ENCODE measurements around the gene ZNF287. TPM values are rescaled to one million over a fixed set of nuclear protein-coding genes. Genes with fewer than 3 reads are reported as not detected.

The ZNF287 gene
- total RNA-seq, 4 donors from 2014 or later = 9.6 to 17.3 (median 14.6) TPM

DNA sequence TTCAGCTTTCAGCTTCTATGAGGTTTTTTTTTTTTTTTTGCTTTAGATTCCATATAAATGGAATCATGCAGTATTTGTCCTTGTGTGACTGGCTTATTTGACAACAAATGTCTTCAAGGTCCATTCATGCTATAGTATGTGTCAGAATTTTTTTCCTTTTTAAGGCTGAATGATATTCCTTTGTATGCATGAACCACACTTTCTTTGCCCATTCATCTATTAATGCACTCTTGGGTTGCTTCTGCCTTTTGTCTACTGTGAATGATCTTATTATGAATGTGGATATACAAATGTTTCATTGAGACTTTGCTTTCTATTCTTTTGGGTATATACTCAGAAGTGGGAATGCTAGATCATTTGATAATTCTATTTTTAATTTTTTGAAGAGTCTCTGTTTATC lies 50.0 kb downstream of the ZNF287 start:
- TF ChIP-seq, protein P1, sequence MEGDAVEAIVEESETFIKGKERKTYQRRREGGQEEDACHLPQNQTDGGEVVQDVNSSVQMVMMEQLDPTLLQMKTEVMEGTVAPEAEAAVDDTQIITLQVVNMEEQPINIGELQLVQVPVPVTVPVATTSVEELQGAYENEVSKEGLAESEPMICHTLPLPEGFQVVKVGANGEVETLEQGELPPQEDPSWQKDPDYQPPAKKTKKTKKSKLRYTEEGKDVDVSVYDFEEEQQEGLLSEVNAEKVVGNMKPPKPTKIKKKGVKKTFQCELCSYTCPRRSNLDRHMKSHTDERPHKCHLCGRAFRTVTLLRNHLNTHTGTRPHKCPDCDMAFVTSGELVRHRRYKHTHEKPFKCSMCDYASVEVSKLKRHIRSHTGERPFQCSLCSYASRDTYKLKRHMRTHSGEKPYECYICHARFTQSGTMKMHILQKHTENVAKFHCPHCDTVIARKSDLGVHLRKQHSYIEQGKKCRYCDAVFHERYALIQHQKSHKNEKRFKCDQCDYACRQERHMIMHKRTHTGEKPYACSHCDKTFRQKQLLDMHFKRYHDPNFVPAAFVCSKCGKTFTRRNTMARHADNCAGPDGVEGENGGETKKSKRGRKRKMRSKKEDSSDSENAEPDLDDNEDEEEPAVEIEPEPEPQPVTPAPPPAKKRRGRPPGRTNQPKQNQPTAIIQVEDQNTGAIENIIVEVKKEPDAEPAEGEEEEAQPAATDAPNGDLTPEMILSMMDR (IDR thresholded peaks at IDR 0.05) = no peak
- TF ChIP-seq POLR2A (IDR thresholded peaks at IDR 0.05) = no peak
- intact Hi-C loops (cut with DNase I) = no loop called here
- DNase-seq = no peak
- H3K4me1 ChIP-seq = peaks cover 9 to 16% of the 10 kb centered on the region in 2 donors
- no peaks in the 10 kb centered on the region for H3K36me3 ChIP-seq
- H3K4me3 ChIP-seq (replicated peaks in 1 of 3) = no peak overlapping the region
- H3K27ac ChIP-seq = no peak overlapping the region
- H3K9me3 ChIP-seq = no peaks in the 10 kb centered on the region
- no peaks in the 10 kb centered on the region for H3K27me3 ChIP-seq

DNA sequence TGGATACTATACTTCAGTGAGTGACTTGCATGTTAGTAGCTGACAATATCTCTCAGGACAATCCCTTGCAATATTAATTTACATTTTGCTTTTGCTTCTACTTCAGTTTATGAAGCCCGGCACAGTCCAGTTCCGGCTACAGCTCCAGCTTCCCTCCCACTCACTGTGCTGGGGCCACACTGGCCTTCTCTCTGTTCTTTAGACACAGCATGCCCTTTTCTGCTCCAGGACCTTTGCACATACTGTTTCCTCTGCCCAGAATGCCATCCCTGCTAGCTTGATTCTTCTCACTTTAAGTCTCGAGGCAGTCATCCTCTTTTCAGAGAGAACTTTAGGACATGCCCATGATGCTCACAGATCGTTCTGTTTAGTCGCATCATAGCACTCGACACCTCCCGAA lies 51.5 kb downstream of the ZNF287 start:
- Histone ChIP-seq H3K4me1 (peaks cover 9 to 16% of the 10 kb centered on the region in 2 donors), H3K36me3 (no peaks in the 10 kb centered on the region), H3K4me3 (replicated peaks in 1 of 3) (no peak overlapping the region), H3K9me3 (no peaks in the 10 kb centered on the region), H3K27me3 (no peaks in the 10 kb centered on the region), H3K27ac (no peak overlapping the region)
- no peak for DNase-seq
- intact Hi-C loops (cut with DNase I) = no loop called here
- 86 to 88% methylated on average over 7 of the region's 7 CpGs for WGBS, 2 donors
- TF ChIP-seq, protein P1 (IDR thresholded peaks at IDR 0.05) = no peak
- no peak for TF ChIP-seq POLR2A (IDR thresholded peaks at IDR 0.05)

DNA sequence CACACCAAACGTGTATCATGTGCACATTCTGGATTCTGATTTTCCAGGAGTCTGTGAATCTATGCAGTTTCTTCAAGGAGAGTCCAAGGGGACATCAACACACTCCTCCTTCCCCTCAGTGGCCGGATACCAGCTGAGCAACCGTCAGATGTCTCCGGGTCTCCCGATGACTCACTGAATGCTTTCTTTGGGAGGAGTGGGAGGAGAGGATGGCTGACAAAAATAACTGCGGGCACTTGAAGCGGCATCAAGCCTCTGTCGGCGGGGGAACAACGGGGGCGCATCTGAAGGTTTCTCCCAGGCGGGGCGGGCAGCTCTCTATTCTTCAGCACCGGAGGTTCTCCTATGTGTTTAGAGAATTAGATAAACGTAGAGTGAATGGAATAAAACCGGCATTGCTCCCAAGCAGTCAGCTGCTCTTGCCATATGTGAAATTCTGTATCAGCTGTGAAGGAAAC lies 52.4 kb downstream of the ZNF287 start:
- H3K27ac ChIP-seq = no peak overlapping the region
- H3K27me3 ChIP-seq = no peaks in the 10 kb centered on the region
- no peaks in the 10 kb centered on the region for H3K36me3 ChIP-seq
- intact Hi-C loops (cut with DNase I) = no loop called here
- no peak overlapping the region for H3K4me3 ChIP-seq (replicated peaks in 1 of 3)
- H3K4me1 ChIP-seq = peaks cover 9 to 16% of the 10 kb centered on the region in 2 donors
- DNase-seq = peak; percentile 72 to 73
- H3K9me3 ChIP-seq = no peaks in the 10 kb centered on the region
- TF ChIP-seq, protein P1 (IDR thresholded peaks at IDR 0.05) = no peak
- no peak for TF ChIP-seq POLR2A (IDR thresholded peaks at IDR 0.05)
- 4 to 15% methylated on average over 16 of the region's 16 CpGs for WGBS, 2 donors

DNA sequence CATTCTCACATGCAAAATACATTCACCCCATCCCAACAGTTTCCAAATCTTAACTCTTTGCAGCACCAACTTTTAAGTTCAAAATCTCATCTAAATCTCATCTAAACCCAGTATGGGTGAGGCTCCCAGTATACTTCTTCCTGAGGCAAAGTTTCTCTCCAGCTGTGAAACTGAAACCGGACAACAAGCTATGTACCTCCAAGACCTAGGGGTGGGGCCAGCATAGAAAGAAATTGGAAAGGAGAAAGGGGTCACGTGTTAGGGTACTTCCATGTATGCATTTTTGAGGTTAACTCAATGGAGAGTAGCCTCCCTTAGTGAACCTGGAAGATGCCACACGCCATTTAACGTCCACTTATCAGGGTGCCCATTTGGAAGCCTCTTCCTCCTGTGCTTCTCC lies 53.1 kb downstream of the ZNF287 start:
- Histone ChIP-seq H3K27ac (no peak overlapping the region), H3K4me1 (peaks cover 9 to 14% of the 10 kb centered on the region in 2 donors), H3K9me3 (no peaks in the 10 kb centered on the region), H3K27me3 (no peaks in the 10 kb centered on the region), H3K4me3 (replicated peaks in 1 of 3) (no peak overlapping the region), H3K36me3 (no peaks in the 10 kb centered on the region)
- intact Hi-C loops (cut with DNase I) = no loop called here
- WGBS, 2 donors = 87 to 93% methylated on average over 4 of the region's 4 CpGs
- no peak for DNase-seq
- TF ChIP-seq, protein P1 (IDR thresholded peaks at IDR 0.05) = no peak
- no peak for TF ChIP-seq POLR2A (IDR thresholded peaks at IDR 0.05)

DNA sequence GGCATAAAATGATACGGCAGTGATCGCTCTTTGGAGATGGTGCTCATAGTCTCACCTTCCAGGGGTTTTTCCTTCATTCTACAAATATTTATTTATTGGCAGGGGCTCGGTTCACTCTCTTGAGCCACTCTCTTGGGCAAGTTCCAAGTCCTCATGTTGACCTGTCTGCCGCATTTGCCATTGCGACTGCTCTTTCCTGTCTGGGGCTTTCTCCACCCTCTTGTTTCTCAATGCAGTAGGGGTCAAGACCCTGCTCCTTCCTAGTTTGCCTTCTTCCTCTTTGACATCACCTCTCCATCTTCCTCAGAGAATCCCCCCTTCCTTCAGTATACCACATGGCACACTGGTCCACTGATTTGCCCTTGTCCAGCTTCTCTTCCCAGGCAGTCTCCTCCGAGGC lies 55.1 kb downstream of the ZNF287 start:
- TF ChIP-seq, protein P1 (IDR thresholded peaks at IDR 0.05) = no peak
- no peak for TF ChIP-seq POLR2A (IDR thresholded peaks at IDR 0.05)
- H3K36me3 ChIP-seq = no peaks in the 10 kb centered on the region
- intact Hi-C loops (cut with DNase I) = no loop called here
- 72 to 74% methylated on average over 6 of the region's 6 CpGs for WGBS, 2 donors
- peaks cover 9 to 16% of the 10 kb centered on the region in 2 donors for H3K4me1 ChIP-seq
- DNase-seq = no peak
- H3K27me3 ChIP-seq = no peaks in the 10 kb centered on the region
- no peaks in the 10 kb centered on the region for H3K9me3 ChIP-seq
- no peak overlapping the region for H3K4me3 ChIP-seq (replicated peaks in 1 of 3)
- no peak overlapping the region for H3K27ac ChIP-seq
